ENCODE data around the gene GIMAP8.
"Not testable (repeated sequence)": the region's sequence is repeated elsewhere in the genome, so short reads cannot be mapped to it uniquely, and the experiment has no call there.

The GIMAP8 gene

DNA sequence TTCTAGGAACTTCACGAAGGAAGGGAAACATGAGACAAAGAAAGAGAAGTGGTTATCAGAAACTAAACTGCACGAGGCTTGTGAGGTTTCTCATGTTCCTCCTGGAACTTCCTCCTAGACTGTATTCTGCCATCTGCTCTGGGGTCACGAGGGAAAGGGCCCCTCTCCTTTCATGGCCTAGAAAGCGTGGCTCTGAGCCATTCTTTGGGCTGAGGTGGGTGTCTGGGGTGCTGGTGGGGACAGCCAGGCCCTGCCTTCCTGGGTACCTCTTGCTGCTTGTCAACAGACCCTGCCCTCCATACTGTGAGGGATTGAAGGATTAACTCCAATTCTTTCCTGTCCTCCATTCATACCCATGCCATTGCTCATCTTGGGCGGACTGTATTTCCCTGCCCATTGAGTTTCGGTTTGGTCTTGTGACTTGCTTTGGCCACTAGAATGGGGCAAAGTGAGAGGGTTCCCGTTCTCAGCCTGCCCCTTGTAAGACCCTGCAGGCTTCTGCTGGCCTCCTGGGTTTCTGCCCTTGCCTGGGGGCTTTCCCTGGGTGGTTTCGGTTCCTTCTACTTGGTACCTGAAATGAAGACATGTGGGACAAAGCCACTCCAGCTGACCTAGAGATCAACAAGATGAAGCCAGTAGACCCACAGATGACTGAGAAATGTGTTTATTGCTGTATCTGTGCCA is 14.9 kb upstream of the GIMAP8 start:
- no peak for DNase-seq (ENCODE audit: low read depth in 2 of 2)

GRCh38 chr7:150439967-150440366 is 10.5 kb upstream of the GIMAP8 start:
- DNase-seq (ENCODE audit: low read depth in 2 of 2) = no peak

- DNase-seq (ENCODE audit: low read depth in 2 of 2) = no peak
Measured at GRCh38 chr7:150441524-150441923, 8.9 kb upstream of the GIMAP8 start.

GRCh38 chr7:150442811-150443210 is 7.6 kb upstream of the GIMAP8 start:
- no peak for DNase-seq (ENCODE audit: low read depth in 2 of 2)

DNA sequence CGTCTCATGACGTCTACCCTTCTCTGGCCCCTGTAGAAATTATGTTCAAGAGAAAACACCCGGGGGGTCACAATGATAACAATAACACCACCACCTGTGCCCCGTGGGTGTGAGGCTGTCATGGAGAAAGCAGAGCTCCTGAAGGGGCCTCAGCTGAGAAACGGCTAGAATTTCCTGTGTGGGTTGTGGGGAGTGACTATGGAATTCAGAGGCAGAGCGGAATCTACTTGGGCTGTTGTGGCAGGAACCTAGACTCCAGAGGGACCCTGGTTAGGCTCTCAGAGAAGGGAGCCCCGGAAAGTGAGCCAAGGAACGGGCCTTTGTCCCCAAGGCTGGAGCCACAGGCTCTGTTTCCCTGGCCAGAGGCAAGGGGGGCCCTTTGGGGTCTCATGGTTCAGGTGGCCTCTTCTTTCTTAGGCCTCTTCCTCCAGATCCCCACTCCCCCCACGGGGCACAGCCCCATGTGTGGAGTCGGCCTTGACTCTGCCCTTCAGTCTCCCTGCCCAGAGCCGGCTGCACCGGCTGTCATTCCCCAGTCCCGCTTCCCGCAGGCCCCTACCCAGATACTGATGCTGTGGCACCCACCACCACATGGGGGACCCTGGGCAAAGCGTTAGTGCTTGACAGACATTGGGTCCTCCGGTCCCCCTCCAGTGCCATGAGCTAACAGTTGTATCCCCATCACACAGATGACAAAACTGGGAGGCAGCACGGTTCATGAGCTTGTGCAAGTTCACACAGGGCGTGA is 6.5 kb upstream of the GIMAP8 start:
- no peak for DNase-seq (ENCODE audit: low read depth in 2 of 2)

DNA sequence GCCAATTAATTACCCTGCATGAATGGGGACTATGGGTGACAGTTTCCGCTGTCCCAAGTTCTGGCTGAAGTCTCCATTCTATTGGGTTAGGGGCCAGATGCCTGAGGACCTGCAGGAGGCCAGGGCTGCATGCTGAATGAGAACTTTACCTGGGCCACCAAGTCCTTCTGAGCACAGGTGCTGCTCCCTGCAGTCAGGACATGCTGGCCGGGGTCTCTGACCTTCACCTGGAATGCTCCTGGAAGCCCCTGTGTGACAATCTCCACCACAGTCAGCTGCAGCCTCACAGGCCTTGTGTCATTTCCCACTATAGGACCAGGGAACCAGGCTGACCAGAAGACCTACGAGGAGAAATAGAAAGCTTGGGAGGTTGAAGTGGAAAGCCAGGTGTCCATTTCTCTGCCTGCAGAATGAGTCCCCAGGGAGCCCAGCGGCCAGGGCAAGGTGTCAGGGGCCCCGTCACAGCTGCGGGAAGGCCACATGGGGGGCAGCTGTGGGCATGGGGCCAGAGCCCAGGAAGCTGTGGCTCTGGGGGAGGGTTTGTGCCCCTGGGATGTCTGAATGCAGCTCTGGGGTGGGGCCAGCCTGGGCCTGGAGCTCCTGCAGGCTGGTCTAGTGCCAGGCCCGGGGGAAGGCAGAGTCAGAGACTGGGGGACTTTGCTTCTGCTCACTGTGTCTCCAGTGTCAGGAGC is 5.6 kb upstream of the GIMAP8 start:
- DNase-seq (ENCODE audit: low read depth in 2 of 2) = no peak

GRCh38 chr7:150446288-150446938 is 4.0 kb upstream of the GIMAP8 start:
- no peak for DNase-seq (ENCODE audit: low read depth in 2 of 2)

DNA sequence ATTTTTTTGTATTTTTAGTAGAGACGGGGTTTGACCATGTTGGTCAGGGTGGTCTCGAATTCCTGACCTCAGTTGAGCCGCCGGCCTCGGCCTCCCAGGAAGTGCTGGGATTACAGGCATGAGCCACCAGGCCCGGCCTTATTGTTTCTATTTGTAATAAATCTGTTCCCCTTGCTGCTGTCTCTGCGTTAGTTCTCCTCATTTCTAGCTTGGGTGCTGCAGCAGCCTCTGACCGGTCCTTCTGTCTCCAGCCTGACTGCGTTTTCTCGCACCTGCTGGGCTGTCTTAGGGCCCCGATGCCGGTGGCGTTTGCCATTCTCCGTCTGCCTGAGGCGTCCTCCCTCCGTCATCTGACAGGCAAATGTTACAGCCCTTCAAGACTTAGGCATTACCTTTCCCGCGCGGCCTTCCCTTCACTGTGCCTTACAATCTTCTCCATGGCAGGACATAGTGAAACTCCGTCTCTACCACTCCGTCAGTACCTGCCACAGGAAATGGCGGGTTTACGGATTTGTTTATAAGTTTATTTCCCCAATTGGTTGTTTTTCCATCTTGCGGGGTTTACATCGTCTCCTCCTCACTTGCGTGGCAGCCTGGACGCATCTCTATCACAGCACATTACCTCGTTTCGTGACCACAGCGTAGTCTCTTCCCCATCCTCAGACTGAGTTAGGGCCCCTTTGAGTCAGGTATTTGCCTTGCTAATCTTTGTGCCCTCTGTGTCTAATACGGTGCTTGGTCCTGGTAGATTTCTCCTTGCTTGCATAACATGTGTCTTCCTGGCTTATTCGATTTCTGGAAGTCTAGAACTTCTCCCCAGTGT is 2.3 kb upstream of the GIMAP8 start:
- no peak for DNase-seq (ENCODE audit: low read depth in 2 of 2)

- DNase-seq (ENCODE audit: low read depth in 2 of 2) = peak; percentile 81 to 82
Measured at GRCh38 chr7:150448789-150449147, 1.7 kb upstream of the GIMAP8 start.

DNA sequence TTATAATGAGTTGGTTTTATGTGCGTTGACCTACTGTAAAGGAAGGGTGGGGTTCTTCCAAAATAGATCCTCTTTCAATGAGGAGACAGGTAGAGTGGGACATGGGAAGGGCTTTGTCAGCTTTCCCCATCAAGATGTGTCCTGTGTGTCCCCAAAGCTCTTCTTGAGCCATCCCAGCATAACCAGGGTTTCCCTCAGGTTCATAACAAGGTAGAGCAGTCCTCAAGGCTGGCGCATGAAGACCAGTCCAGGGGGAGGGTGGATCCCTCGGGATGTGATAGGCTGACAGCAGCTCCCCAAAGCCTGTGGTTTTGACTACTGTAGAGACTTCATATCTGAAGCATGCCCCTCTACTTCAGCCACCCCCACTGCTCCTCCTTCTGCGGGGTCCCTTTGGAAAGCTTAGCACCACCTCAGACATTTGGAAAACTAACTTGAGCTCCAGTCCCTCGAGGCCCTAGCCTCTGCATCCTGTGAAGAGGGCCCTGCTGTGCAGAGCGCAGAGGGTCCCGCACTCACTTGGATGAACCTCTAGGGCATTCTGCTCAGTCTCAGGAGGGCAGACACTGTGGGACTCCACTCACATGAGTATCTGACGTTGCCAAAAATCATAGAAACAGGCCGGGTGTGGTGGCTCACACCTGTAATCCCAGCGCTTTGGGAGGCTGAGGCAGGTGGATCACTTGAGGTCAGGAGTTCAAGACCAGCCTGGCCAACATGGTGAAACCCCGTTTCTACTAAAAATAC is 1.1 kb upstream of the GIMAP8 start:
- DNase-seq (ENCODE audit: low read depth in 2 of 2) = no peak

DNA sequence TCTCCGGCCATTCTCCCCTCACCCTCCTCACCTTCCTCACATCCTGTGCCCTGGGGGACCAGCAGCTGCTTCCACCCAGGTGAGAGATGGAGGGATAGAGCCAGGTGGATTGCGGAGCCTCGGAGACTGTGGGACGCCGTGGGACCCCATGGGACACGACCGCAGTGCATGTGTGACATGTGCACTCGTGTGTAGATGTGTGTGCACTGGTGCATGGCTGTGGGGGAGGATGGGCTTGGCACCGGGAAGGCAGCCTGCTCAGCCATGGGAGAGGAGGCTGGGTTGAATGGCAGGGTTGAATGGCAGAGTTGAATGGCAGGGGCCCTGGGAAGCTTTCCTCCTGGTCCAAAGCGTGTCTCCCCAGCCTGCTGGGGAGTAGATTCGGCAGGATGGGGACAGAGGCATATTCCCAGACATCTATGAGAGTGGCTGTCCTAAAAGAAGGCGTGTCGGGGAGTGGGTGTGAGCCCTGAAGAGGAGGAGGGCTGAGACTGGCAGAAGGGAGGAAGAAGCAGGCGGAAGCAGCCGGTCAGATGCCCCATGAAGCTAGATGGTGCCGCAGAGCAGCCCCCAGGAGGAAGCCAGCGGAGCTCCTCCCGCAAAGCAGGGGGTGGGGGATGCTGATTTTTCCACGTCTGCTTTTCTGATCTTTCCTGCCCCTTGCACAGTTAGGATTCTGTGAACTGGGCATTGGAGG is 815 bp downstream of the GIMAP8 start:
- DNase-seq (ENCODE audit: low read depth in 2 of 2) = peak in 1 of 2 donors; percentile 51

DNA sequence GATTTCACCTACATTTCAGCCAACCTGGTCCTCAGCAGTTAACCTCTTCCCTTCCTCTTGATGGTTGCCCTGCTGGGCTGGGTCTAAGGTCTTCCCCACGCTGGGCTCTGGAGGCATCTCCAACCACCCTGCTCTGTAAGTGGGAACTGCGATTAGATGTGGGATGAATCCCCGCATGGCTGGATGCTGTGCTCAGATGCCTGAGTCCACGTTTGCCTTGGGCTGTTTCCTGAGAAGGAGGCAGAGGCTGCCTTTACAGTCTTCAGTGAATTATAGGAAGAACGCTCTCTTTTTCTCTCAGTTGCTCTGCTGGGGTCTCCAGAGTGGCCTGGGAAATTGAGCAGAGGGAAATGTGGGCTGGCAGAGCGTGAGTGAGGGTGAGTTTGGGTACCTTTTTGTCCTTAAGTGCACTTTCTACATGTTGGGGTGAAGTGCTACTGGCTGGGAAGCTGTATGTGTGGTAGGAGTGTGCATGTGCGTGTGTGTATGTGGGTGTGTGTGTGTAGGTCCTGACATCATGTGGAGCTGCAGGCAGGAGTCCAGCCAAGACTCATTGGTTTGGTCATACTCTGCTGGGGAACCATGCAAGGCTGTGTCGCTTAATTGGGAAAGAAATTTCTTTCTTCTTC is 1.5 kb downstream of the GIMAP8 start:
- no peak for DNase-seq (ENCODE audit: low read depth in 2 of 2)

DNA sequence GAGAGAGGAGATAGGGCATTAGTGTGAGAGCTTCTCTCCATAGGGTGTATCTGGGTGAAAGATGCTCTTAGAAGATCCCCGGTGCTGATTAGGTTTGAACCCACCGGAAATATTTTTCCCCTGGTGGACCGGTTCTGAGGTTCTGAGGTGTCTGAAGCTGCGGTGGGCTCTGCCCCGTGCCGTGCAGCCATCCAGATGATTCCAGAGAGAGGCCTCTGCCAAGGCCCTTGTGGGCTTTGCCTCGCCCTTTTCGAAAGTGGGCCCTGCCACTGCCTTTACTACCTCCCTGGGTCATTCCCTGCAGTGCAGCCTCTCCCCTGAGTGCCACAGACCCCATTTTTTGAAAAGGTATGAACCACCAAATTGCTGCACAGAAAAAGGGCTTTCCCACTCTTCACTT is 2.8 kb downstream of the GIMAP8 start:
- no peak for DNase-seq (ENCODE audit: low read depth in 2 of 2)

GRCh38 chr7:150453892-150454291 is 3.5 kb downstream of the GIMAP8 start:
- DNase-seq (ENCODE audit: low read depth in 2 of 2) = no peak

DNA sequence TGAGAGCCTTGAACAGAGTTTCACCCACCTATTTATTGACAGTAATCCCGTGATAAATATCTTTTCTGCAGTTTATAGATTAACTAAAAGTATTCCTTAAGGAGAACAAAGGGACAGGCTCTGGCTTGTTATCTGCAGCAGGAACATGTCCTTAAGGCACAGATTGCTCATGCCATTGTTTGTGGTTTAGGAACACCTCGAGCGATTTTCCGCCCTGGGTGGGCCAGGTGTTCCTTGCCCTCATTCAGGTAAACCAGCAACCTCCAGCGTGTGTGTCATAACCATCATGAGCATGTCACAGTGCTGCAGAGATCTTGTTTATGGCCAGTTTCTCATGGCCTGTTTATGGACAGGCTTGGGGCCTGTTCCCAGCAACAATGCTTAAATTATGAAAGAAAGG is 6.6 kb downstream of the GIMAP8 start:
- not testable (repeated sequence) for DNase-seq (ENCODE audit: low read depth in 2 of 2)

GRCh38 chr7:150458235-150458634 is 7.8 kb downstream of the GIMAP8 start:
- DNase-seq (ENCODE audit: low read depth in 2 of 2) = no peak

DNA sequence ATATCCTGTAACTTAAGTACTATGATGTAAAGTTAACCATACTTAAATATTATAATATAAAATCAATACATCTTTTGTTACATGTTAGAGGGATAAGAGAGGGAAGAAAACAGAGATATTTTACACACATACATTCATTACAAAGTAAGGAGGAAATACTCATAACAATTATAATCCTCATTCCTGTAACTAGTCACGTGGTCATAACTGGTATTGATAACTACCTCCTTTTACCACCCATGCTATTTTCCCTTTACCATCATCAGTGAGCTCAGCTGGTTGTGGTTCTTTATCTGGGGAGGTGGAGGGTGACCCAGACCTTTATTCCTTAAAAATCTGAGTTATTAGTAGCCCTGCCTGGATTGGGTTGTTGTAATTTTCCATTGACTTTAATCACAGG is 8.3 kb downstream of the GIMAP8 start:
- DNase-seq (ENCODE audit: low read depth in 2 of 2) = no peak

GRCh38 chr7:150461520-150461919 is 11.1 kb downstream of the GIMAP8 start:
- no peak for DNase-seq (ENCODE audit: low read depth in 2 of 2)

DNA sequence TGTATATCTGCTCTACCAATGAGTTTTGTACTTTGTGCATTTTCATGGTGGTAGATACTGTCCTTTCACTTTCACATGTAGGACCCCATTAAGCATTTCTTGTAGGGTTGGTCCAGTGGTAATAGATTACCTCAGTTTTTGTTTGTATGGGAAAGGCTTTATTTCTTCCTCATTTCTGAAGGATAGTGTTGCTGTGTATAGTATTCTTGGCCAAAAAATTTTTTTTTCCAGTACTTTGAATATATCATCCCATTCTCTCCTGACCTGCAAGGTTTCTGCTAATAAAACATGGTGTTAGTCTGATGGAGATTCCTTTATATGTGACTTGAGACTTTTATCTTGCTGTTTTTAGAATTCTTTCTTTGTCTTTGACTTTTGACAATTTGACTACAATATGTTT is 12.0 kb downstream of the GIMAP8 start:
- DNase-seq (ENCODE audit: low read depth in 2 of 2) = no peak

DNA sequence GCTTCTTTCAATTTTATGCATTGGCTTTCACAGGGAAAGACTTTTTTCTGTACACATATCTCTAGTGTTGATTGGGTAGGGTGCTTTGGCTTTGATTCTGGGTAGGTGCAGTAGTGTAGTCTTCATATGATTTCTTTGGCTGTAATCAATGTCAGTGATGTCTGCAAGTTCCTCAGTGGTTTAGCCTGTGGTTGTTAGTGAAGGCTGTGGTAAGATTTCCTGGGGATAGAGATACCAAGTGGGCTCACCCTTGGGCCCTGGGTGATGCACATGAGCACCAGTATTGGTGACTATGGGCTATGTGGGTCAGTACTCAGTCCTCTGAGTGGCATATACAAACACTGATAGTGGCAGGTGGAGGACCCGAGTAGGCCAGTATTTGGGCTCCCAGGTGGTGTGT is 13.0 kb downstream of the GIMAP8 start:
- no peak for DNase-seq (ENCODE audit: low read depth in 2 of 2)
